HepG2 (cell line): Measurements from ENCODE around the gene CHD2.

Experiments
- FOXK1 ChIP-seq: sonication (generic); formaldehyde crosslinking; IDR thresholded peaks from 2 replicates; pipeline ENCODE4 v1.4.0; 2020; ENCODE audit warnings: low read depth, missing genetic modification reagents, borderline replicate concordance
- TF ChIP-seq, protein P1 (sequence below): sonication (generic); formaldehyde crosslinking; conservative IDR thresholded peaks from 2 replicates; pipeline ENCODE4 v1.4.0; 2020; ENCODE audit warnings: missing genetic modification reagents

DNA sequence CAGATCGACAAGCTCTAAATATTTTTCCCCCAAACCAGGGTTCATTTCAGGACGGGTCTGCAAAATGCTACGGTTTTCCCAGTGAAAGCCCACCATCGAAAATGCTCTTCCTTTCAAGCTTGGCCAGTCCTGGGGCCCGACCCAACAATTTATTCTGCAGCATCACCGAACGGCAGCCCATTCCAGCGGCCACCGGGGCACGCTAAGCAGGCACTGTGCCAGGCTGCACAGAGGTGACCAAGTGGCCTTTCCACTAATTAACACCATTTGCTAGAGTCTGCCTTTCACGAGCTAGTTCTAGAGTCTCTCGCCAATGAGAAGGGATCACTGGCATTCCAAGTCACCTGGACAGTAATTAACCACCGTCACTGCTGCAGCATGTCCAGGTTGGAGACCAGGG, 174.5 kb downstream of the CHD2 start:
- TF ChIP-seq, protein P1, sequence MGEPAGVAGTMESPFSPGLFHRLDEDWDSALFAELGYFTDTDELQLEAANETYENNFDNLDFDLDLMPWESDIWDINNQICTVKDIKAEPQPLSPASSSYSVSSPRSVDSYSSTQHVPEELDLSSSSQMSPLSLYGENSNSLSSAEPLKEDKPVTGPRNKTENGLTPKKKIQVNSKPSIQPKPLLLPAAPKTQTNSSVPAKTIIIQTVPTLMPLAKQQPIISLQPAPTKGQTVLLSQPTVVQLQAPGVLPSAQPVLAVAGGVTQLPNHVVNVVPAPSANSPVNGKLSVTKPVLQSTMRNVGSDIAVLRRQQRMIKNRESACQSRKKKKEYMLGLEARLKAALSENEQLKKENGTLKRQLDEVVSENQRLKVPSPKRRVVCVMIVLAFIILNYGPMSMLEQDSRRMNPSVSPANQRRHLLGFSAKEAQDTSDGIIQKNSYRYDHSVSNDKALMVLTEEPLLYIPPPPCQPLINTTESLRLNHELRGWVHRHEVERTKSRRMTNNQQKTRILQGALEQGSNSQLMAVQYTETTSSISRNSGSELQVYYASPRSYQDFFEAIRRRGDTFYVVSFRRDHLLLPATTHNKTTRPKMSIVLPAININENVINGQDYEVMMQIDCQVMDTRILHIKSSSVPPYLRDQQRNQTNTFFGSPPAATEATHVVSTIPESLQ: no peak
- no peak for TF ChIP-seq FOXK1
